Central memory CD8-positive, alpha-beta T cell (primary cell): Measurements from ENCODE around the gene RPS16.
A peak's percentile ranks its signal among the peaks of the same experiment; 100 is the strongest.
"Not testable (repeated sequence)": the region's sequence is repeated elsewhere in the genome, so short reads cannot be mapped to it uniquely, and the experiment has no call there.

ENCODE experiments used
- ATAC-seq: fragments of 150-1000 bp; cut with Tn5 transposase; replicated peaks from 2 replicates; pipeline ENCODE4 v1.10.0; 2022; ENCODE audit warnings: mild to moderate bottlenecking, moderate FRiP score, moderate number of reproducible peaks; ENCODE audit not compliant: poor library complexity, severe bottlenecking; ENCODE audit errors: extremely low read depth
- DNase-seq, 2 donors: peaks; one replicate each; pipeline ENCODE4 v3.0.0; 2021; ENCODE audit warnings: low spot score in 2 of 2
- H3K27ac Mint-ChIP-seq: one replicate; pipeline ENCODE4 v1.8.0; 2022; ENCODE audit warnings: low read depth, mild to moderate bottlenecking, moderate library complexity, mixed read lengths
- H3K27me3 Mint-ChIP-seq: one replicate; pipeline ENCODE4 v1.8.0; 2022; ENCODE audit warnings: mixed read lengths
- H3K36me3 Mint-ChIP-seq: one replicate; pipeline ENCODE4 v1.8.0; 2022; ENCODE audit warnings: mild to moderate bottlenecking, moderate library complexity, mixed read lengths; ENCODE audit not compliant: insufficient read depth
- H3K4me1 Mint-ChIP-seq: one replicate; pipeline ENCODE4 v1.8.0; 2022; ENCODE audit warnings: mixed read lengths
- H3K4me3 Mint-ChIP-seq: one replicate; pipeline ENCODE4 v1.8.0; 2022; ENCODE audit warnings: mild to moderate bottlenecking, moderate library complexity, mixed read lengths
- H3K9me3 Mint-ChIP-seq: one replicate; pipeline ENCODE4 v1.8.0; 2022; ENCODE audit warnings: mixed read lengths

The RPS16 gene

DNA sequence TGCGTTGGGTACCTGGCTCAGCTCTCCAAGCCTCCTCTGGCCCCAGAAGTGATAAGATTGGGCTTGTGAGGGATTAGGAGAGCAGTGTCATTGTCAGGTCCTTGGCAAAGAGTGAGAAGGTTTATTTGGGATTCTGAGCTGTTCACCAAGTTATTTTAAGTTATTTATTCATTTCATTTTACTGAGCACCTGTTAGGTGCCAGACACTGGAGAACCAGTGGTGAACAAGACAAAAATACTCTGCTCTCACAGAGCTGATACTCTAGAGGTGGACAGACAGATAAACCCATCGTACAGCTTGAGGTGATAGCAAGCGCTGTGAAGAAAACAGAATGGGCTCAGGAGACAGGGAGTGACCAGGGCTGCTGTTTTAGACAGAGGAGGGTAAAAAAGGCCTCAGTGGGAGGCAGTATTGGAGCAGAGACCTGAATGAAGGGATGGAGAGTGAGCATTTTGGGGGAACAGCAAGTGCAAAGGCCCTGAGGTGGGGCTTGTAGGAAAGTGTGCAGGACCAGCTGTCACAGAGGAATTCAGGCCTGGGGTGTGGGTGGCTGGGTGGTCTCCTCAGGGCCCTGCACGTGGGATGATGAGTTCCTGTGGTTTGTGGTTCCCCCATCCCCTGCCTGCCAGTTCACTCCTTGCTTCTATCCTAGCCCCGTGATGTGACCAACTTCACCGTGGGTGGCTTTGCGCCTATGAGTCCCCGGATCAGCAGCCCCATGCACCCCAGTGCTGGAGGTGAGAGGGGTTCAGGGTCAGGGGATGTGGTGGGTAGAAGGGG, 36.2 kb upstream of the RPS16 start:
- peaks cover 23% of the 10 kb centered on the region for H3K4me1 Mint-ChIP-seq
- H3K4me3 Mint-ChIP-seq = peak overlapping the region; percentile 18
- no peaks in the 10 kb centered on the region for H3K9me3 Mint-ChIP-seq
- DNase-seq (no peak), ATAC-seq (no peak)
- H3K27me3 Mint-ChIP-seq = no peaks in the 10 kb centered on the region
- peak overlapping the region; percentile 61 for H3K27ac Mint-ChIP-seq
- peaks cover 54% of the 10 kb centered on the region for H3K36me3 Mint-ChIP-seq

DNA sequence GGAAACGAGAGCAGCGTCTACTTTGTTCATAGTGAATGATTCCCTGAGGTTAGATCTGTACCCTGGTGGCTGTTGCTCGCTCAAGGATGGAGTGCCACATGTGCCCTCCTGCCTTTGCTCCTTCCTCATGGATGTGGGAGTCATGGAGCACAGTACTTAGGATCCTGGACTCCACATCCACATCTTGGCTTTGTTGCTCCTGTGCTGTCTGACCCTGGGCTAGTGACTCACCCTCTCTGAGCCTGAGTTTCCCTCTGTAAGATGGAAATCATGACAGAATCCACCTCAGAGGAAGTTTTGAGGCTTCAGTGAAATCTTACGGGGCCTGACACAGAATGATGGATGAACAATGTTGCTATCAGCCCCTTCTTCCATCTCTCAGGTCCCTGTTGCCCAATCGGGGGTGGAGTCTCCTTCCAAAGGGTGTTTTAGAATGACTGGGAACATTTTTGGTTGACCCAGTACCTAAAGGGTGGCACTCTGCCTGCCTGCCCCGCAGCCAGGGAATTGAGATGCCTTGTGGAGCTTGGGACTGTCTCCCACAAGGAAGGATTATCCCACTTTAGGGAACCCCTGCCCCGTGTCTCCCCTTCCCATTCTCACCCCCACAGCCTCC, 35.1 kb upstream of the RPS16 start:
- peaks cover 26% of the 10 kb centered on the region for H3K4me1 Mint-ChIP-seq
- H3K4me3 Mint-ChIP-seq = no peak overlapping the region
- DNase-seq (no peak), ATAC-seq (no peak)
- no peaks in the 10 kb centered on the region for H3K9me3 Mint-ChIP-seq
- H3K27ac Mint-ChIP-seq = peak overlapping the region; percentile 83
- no peaks in the 10 kb centered on the region for H3K27me3 Mint-ChIP-seq
- peaks cover 60% of the 10 kb centered on the region for H3K36me3 Mint-ChIP-seq

DNA sequence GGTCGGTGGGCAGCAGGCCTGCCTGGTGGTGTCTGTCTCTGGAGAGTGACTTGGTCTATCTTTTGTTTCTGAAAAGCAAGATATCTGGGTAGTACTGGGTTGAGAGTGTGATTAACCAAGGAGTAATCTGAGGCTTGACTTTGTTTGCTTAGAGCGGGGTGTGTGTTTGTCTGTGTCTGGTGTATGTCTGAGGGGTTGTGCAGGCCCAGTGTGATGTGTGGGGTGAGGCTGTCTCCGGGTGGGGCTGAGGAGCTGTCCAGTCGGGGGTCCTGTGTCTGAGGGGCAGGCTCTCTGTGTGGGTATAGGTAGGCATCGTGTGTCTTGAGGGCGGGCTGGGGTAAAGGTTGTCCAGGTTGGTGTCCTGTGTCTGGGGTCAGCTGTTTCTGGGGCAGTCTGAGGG, 33.8 kb upstream of the RPS16 start:
- H3K4me1 Mint-ChIP-seq = peaks cover 27% of the 10 kb centered on the region
- peak overlapping the region; percentile 7 for H3K4me3 Mint-ChIP-seq
- ATAC-seq (no peak), DNase-seq (no peak)
- H3K27ac Mint-ChIP-seq = peak overlapping the region; percentile 83
- no peaks in the 10 kb centered on the region for H3K27me3 Mint-ChIP-seq
- H3K36me3 Mint-ChIP-seq = peaks cover 65% of the 10 kb centered on the region
- no peaks in the 10 kb centered on the region for H3K9me3 Mint-ChIP-seq

DNA sequence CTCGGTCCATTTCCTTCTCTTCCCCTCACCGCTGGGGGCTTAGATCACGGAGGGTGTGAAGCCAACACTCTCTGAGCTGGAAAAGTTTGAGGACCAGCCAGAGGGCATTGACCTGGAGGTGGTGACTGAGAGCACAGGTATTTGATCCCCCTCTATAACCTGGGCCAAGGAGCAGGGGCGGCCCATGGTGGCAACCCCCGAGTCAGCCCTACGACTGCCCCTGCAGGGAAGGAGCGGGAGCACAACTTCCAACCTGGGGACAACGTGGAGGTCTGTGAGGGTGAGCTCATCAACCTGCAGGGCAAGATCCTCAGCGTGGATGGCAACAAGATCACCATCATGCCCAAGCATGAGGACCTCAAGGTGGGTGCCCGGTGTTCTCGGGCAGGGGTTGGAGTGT, 33.3 kb upstream of the RPS16 start:
- no peak for ATAC-seq
- no peak overlapping the region for H3K4me3 Mint-ChIP-seq
- H3K27me3 Mint-ChIP-seq = no peaks in the 10 kb centered on the region
- H3K36me3 Mint-ChIP-seq = peaks cover 66% of the 10 kb centered on the region
- H3K27ac Mint-ChIP-seq = peak overlapping the region; percentile 83
- no peak for DNase-seq
- H3K9me3 Mint-ChIP-seq = no peaks in the 10 kb centered on the region
- peaks cover 22% of the 10 kb centered on the region for H3K4me1 Mint-ChIP-seq

DNA sequence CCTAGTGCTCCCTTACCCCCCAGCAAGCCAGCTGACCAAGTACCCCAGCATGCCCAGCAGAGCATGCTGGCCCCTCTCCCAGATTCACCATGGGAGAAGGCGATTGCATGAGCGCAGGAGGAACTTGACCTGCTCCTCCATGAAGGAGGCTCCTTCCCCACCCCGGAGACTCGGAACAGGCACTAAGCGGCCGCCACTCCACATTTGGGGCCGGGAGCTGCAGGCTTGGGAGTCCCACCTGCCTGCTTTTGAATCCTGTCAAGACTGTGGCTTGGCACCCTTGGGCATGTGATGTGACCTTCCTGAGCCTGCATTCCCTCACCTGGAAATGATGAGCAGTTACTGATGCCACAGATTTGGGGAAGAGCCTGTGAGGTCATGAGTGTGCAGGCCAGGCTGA, 32.2 kb upstream of the RPS16 start:
- Mint-ChIP-seq H3K36me3 (peaks cover 73% of the 10 kb centered on the region), H3K4me3 (no peak overlapping the region), H3K27ac (no peak overlapping the region), H3K27me3 (no peaks in the 10 kb centered on the region), H3K9me3 (no peaks in the 10 kb centered on the region), H3K4me1 (peaks cover 22% of the 10 kb centered on the region)
- DNase-seq = no peak
- no peak for ATAC-seq

DNA sequence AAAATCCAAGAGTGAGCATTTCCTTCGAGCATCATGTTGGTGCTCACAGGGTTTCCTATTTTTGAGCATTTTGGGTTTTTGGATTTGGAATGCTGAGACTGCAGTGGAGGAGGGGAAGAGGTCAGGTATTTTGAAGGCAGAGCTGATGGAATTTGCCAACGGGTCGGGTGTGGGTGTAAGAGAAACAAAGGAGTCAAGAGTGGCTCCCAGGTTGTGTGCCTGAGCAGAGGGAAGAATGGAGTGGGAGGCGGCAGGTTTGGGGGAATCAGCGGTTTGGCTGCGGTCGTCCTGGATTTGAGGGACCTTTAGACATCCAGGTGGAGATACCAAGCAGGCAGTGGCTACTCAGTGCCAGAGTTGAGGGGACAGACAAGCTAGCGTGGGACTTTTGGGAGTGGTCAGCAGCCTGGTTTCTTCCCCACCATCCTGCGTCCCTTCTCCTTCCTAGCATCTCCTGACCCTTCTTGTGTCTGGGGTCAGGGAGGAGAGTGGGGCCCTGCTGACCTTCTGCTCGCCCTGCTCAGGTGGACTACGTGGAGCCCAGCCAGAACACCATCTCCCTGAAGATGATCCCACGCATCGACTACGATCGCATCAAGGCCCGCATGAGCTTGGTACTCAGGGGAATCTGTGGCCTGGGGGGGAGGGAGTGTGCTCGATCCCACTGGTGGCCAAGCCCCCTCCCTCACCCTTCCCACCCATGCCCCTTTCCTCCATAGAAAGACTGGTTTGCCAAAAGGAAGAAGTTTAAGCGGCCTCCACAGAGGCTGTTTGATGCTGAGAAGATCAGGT, 30.4 kb upstream of the RPS16 start:
- H3K4me3 Mint-ChIP-seq = no peak overlapping the region
- no peaks in the 10 kb centered on the region for H3K27me3 Mint-ChIP-seq
- H3K27ac Mint-ChIP-seq = peak overlapping the region; percentile 77
- DNase-seq (no peak), ATAC-seq (no peak)
- no peaks in the 10 kb centered on the region for H3K9me3 Mint-ChIP-seq
- peaks cover 12% of the 10 kb centered on the region for H3K4me1 Mint-ChIP-seq
- peaks cover 72% of the 10 kb centered on the region for H3K36me3 Mint-ChIP-seq

DNA sequence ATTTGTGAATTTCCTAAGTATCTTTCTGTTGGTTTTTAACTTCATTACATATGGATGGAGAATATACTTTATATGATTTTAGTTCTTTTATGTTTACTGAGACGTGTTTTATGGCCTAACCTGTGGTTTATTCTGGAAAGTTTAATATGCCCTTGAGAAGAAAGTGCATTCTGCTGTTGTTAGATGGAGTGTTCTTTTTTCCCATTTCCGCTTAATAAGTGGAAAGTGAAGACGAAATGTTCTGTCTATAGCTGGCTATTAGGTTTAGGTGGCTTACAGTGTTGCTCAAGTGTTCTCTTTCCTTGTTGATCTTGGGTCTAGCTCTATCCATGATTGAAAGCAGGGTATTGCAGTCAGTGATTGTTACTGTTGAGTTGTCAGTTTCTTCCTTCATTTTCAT, 27.7 kb upstream of the RPS16 start:
- H3K27me3 Mint-ChIP-seq = no peaks in the 10 kb centered on the region
- no peaks in the 10 kb centered on the region for H3K9me3 Mint-ChIP-seq
- H3K27ac Mint-ChIP-seq = no peak overlapping the region
- DNase-seq (no peak), ATAC-seq (no peak)
- peaks cover 69% of the 10 kb centered on the region for H3K36me3 Mint-ChIP-seq
- H3K4me3 Mint-ChIP-seq = no peak overlapping the region
- H3K4me1 Mint-ChIP-seq = peaks cover 15% of the 10 kb centered on the region

DNA sequence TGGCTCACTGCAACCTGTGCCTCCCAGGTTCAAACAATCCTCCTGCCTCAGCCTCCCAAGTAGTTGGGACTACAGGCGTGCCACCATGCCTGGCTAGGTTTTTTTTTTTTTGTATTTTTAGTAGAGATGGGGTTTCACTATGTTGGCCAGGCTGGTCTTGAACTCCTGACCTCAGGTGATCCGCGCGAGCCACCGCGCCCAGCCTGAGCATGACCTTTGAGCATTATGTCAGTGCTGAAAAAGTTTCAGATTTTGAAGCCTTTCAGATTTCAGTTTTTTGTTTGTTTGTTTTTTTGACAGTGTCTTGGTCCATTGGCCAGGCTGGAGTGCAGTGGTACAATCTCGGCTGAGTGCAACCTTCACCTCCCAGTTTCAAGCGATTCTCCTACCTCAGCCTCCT, 15.5 kb upstream of the RPS16 start:
- H3K9me3 Mint-ChIP-seq = not testable (repeated sequence)
- H3K36me3 Mint-ChIP-seq = peaks cover 43% of the 10 kb centered on the region

DNA sequence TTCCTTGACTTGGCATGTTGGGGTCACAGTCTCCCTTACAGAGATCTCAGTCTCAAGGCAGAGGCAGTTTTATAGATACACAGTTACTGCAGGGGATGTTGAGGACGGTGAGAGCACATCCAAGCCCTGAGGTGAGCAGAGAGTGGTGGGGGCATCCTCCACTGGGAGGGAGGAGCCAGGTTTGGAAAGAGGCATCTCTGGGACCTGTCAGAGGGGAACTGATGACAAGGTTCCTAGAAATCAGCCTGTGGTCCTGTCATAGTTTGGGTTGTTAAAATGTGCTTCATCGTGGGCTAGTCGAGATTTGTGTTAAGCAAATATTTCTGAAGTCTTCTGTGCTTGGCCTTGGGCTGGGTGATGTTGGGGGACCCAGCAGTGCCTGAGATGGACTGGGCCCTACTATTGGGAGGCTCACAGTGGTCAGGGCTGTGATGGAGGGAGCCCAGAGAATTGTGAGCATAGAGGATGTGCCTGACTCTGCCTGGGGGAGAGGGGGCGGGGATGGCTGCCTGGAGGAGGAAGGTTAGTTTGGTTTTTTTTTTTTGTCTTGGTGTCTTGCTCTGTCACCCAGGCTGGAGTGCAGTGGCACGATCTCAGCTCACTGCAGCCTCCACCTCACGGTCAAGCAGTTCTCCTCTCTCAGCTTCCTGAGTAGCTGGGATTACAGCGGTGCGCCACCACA, 13.5 kb upstream of the RPS16 start:
- no peak for DNase-seq
- peak overlapping the region; percentile 100 for H3K27ac Mint-ChIP-seq
- ATAC-seq = no peak
- peak overlapping the region; percentile 98 for H3K4me3 Mint-ChIP-seq
- H3K27me3 Mint-ChIP-seq = no peaks in the 10 kb centered on the region
- peaks cover 81% of the 10 kb centered on the region for H3K4me1 Mint-ChIP-seq
- H3K36me3 Mint-ChIP-seq = peaks cover 45% of the 10 kb centered on the region
- no peaks in the 10 kb centered on the region for H3K9me3 Mint-ChIP-seq

More for the DNA sequence above, 15.5 kb upstream of the RPS16 start:
- ATAC-seq, H3K27me3 Mint-ChIP-seq, H3K4me3 Mint-ChIP-seq, DNase-seq: not testable (repeated sequence)
- H3K27ac Mint-ChIP-seq = peak overlapping the region; percentile 30
- H3K4me1 Mint-ChIP-seq = peaks cover 71% of the 10 kb centered on the region

DNA sequence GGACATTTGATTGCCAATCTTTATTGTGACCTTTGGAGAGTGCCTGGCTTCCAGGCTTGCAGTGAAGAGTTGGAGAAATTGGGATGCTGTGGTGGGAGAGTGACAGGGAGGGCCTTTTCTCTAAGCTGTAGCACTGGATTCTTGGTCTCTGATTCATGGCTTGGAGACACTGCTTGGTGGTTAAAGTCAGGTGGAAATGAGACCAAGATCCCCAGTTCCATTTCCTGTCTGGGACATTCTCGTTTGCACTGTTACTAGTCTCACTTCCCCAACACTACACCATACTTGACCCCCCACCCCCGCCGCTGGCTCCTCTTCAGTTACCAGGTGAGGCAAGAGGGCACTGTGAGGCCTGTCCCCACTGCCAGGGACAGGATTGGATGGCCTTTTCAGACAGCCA, 12.5 kb upstream of the RPS16 start:
- DNase-seq (no peak), ATAC-seq (no peak)
- peak overlapping the region; percentile 100 for H3K27ac Mint-ChIP-seq
- no peaks in the 10 kb centered on the region for H3K9me3 Mint-ChIP-seq
- H3K27me3 Mint-ChIP-seq = no peaks in the 10 kb centered on the region
- peaks cover 80% of the 10 kb centered on the region for H3K4me1 Mint-ChIP-seq
- peaks cover 38% of the 10 kb centered on the region for H3K36me3 Mint-ChIP-seq
- H3K4me3 Mint-ChIP-seq = peak overlapping the region; percentile 98

DNA sequence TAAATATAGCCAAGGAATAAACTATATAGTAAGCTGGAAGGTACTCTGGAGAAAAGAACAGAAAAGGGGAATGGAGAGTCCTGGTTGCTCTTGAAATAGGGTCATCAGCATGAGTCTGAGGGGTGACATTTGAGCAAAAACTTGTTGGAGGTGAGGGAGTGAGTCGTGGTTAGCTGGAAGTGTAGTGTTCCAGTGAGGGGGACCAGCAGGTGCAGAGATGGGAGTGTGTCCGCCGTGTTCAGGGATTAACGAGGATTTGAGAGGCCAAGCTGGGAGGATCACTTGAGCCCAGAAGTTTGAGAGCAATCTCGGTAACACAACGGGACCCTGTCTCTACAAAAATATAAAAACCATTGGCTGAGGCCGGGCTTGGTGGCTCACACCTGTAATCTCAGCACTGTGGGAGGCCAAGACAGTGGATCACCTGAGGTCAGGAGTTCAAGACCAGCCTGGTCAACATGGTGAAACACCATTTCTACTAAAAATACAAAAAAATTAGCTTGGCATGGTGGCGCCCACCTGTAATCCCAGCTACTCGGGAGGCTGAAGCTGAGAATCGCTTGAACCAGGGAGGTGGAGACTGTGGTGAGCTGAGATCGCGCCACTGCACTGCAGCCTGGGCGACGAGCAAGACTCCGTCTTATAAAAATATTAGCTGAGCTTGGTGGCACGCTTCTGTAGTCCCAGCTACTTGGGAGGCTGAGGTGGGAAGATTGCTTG, 10.8 kb upstream of the RPS16 start:
- Mint-ChIP-seq H3K27ac (peak overlapping the region; percentile 100), H3K4me3 (peak overlapping the region; percentile 98), H3K36me3 (peaks cover 26% of the 10 kb centered on the region), H3K9me3 (no peaks in the 10 kb centered on the region), H3K4me1 (peaks cover 64% of the 10 kb centered on the region), H3K27me3 (no peaks in the 10 kb centered on the region)
- DNase-seq (no peak), ATAC-seq (no peak)
